Activated CD8-positive, alpha-beta memory T cell treated with anti-CD3 and anti-CD28 coated beads, Interleukin-2, amount 50 U/mL, for 24 hours (primary cell): ENCODE measurements around the gene CADM2.
A peak's percentile ranks its signal among the peaks of the same experiment; 100 is the strongest.

Source experiments
- DNase-seq: peaks from one replicate; pipeline ENCODE4 v3.0.0-alpha.2; 2020; ENCODE audit errors: extremely low read depth

The CADM2 gene

GRCh38 chr3:85572426-85572825, 613.6 kb downstream of the CADM2 start:
- DNase-seq: no peak

GRCh38 chr3:85572978-85573377, 614.2 kb downstream of the CADM2 start:
- DNase-seq: no peak

- DNase-seq: no peak
These were observed 615.4 kb downstream of the CADM2 start for GRCh38 chr3:85574006-85574705.

- DNase-seq: peak; percentile 6
These were observed 617.4 kb downstream of the CADM2 start for GRCh38 chr3:85576091-85576690.

- no peak for DNase-seq
These were observed 618.0 kb downstream of the CADM2 start for GRCh38 chr3:85576697-85577200.

GRCh38 chr3:85584779-85585356, 626.1 kb downstream of the CADM2 start:
- DNase-seq: no peak

- DNase-seq: no peak
These were observed 627.2 kb downstream of the CADM2 start for GRCh38 chr3:85586018-85586417.

- no peak for DNase-seq
These were observed 630.4 kb downstream of the CADM2 start for GRCh38 chr3:85589145-85589544.

GRCh38 chr3:85591451-85591850, 632.7 kb downstream of the CADM2 start:
- DNase-seq: no peak

- no peak for DNase-seq
These were observed 633.5 kb downstream of the CADM2 start for GRCh38 chr3:85592256-85592655.

GRCh38 chr3:85594676-85595075, 635.9 kb downstream of the CADM2 start:
- no peak for DNase-seq

GRCh38 chr3:85603378-85603777, 644.6 kb downstream of the CADM2 start:
- DNase-seq: no peak

GRCh38 chr3:85604641-85605040, 645.9 kb downstream of the CADM2 start:
- DNase-seq: no peak

- no peak for DNase-seq
These were observed 646.3 kb downstream of the CADM2 start for GRCh38 chr3:85605066-85605465.

- DNase-seq: no peak
These were observed 667.9 kb downstream of the CADM2 start for GRCh38 chr3:85626662-85627061.

GRCh38 chr3:85627932-85628331, 669.1 kb downstream of the CADM2 start:
- DNase-seq: no peak

- no peak for DNase-seq
These were observed 672.3 kb downstream of the CADM2 start for GRCh38 chr3:85631070-85631469.

- DNase-seq: no peak
These were observed 674.1 kb downstream of the CADM2 start for GRCh38 chr3:85632921-85633320.

- no peak for DNase-seq
These were observed 693.6 kb downstream of the CADM2 start for GRCh38 chr3:85652360-85652759.

GRCh38 chr3:85660451-85660850, 701.7 kb downstream of the CADM2 start:
- no peak for DNase-seq

GRCh38 chr3:85662462-85662861, 703.7 kb downstream of the CADM2 start:
- DNase-seq: no peak

GRCh38 chr3:85667744-85668143, 709.0 kb downstream of the CADM2 start:
- DNase-seq: no peak

GRCh38 chr3:85670634-85671205, 711.9 kb downstream of the CADM2 start:
- DNase-seq: no peak
